Measurements from ENCODE around the gene RNF217.

- TF ChIP-seq POLR2AphosphoS5 (IDR thresholded peaks at IDR 0.05; ENCODE audit: borderline replicate concordance, low read depth, low read length) = no peak
- no peak for TF ChIP-seq EZH2 (IDR thresholded peaks at IDR 0.05)
- TF ChIP-seq FOXP2 (optimal IDR thresholded peaks at IDR 0.05; ENCODE audit: control extremely low read depth, extremely low read length, insufficient read depth) = no peak
Observed at GRCh38 chr6:124943658-124944057, 18.6 kb upstream of the RNF217 start.

Data from SK-N-MC (cell line).